ENCODE data around the gene FRMD1. TPM values are rescaled to one million over a fixed set of nuclear protein-coding genes. Genes with fewer than 3 reads are reported as not detected.

Gene FRMD1
- total RNA-seq, 2 experiments from 2014 or later, result not detected

DNA sequence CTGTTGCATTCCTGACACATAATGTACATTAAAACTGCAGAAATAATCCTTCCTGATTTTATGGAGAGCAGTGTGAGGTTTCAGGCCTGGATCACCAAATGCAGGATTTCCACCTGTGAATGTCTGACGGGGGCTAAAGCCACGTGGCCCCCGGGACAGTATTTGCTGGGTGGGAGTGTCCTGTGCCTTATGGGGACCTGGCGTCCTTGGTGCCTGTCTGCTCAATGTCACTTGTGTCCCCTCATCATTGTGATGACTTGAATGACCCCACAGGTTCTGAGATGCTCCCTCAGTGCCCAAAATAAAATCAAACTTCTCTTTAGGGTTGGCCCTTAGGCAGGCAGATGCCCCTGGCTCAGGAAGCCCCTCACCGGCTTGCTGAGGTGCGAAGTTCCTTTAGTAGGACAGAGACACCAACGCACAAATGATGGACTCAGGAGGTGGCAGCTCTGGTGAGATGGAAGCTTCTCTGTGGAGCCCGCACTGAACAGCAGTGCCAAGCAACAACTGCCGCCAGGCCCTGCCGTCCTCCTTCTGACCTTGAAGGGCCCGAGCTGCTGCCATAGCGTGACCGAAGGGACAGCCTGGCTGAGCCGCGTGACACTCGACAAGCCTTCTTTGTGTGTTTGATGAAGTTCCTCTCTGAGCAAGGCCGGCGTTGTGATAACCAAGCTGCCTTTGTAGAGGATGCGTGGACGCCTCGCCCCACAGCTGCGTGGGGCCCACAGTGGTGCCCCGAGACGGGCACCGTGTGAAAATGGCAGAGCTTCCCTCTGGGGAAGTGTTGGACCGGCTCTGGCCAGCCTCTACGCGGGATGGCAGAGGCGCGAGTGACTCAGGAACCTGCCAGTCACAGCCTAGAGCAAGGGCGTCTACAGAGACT, 30.9 kb downstream of the FRMD1 start:
- Mint-ChIP-seq H3K27me3 (no peaks in the 10 kb centered on the region), H3K4me1 (no peaks in the 10 kb centered on the region), H3K4me3 (no peak overlapping the region), H3K27ac (no peak overlapping the region), H3K9me3 (no peaks in the 10 kb centered on the region), H3K36me3 (ENCODE audit: low read depth) (no peaks in the 10 kb centered on the region)
- CTCF ChIA-PET, result no interaction called here
- no peak for DNase-seq
- POLR2A ChIA-PET, result no interaction called here

DNA sequence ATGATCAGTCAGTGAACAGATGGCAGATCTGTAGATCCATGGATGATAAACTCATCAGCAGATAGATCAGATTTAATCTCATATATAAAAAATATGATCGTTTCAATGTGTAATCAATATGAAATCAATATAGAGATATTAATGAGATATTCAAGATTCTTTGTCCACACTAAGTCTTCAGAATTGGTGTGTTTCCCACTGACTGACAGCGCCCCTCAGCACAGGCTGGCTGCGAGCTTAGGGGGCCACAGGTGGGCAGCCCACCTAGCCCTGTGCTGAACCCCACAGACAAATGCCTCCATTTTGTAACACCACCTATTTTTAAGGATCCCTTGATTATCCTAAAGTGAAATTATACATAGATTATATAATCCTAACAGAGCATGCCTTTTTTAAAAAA, 32.3 kb downstream of the FRMD1 start:
- POLR2A ChIA-PET, result no interaction called here
- no peaks in the 10 kb centered on the region for H3K4me1 Mint-ChIP-seq
- no peaks in the 10 kb centered on the region for H3K36me3 Mint-ChIP-seq (ENCODE audit: low read depth)
- CTCF ChIA-PET, result no interaction called here
- H3K27me3 Mint-ChIP-seq, result no peaks in the 10 kb centered on the region
- DNase-seq, result no peak
- H3K4me3 Mint-ChIP-seq, result no peak overlapping the region
- H3K27ac Mint-ChIP-seq, result no peak overlapping the region
- no peaks in the 10 kb centered on the region for H3K9me3 Mint-ChIP-seq

DNA sequence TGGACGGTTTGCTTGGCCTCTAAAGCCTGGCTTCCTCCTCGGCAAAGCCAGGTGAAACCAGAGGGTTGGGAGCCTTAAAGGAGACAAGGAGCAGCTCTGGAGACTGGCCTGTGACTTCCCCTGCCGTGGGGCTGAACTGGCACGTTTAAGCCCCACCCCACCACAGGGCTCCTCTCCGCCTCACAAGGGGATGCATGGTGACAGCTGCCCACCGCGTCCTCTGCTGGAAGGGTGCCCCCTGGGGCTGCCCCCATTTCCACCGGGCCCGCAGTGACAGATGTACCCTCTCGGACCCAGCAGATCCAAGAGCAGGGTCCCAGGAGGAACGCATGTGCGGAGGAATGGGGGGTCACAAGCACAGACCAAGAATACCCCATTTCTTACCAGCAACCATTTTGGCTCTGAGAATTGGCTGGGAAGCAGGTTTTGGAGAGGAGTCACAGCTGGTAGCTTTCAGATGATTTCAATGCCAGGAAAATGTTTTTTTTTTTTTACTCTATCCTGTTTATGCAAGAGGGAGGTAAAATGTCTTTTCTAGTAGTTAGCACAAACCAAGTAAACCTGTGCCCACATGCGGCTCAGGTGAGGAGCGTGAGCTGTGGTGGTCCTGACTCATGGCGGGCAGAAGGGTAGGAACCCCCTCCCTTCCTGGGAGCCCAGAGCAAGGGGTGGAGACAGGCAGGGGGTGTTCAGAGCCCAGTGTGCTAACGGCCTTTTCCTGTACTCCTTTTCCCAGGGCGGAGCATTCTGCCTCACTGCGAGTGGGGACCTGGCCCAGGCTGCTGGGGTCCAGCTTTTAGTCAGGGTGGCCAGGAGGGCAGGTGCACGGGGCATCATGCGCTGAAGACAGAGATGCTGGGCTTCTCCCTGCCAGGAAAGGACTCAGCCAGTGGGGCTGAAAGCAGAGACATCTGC, 33.0 kb downstream of the FRMD1 start:
- POLR2A ChIA-PET, result no interaction called here
- H3K4me3 Mint-ChIP-seq, result no peak overlapping the region
- H3K27ac Mint-ChIP-seq, result no peak overlapping the region

DNA sequence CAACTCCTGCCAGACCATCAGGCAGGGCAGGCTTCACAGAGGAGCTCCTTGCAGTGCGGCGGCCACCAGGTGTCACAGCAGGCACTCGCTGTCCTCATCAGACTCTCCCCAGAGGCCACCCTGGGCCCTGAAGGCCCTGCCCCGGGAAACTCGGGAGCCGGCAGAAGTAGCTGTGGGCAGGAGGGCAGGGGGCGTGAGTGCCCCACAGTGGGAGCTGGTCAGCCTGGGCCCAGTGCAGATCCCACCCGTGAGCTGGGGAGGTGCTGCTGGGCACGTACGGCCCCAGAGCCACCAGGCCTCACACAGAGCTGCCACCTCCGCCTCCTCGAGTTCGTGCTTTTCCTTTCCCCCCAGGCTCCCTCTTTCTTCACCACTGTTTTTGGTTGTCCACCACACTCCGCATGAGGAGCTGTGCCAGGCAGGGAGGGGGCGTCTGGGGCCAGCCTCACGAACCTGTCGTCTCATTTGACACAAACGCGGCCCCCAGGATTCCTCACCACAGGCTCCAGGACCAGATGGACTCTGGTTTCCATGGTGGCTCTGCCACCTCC, 33.8 kb downstream of the FRMD1 start:
- DNase-seq, result no peak
- Mint-ChIP-seq H3K36me3 (ENCODE audit: low read depth) (no peaks in the 10 kb centered on the region), H3K27ac (no peak overlapping the region), H3K4me3 (no peak overlapping the region), H3K4me1 (no peaks in the 10 kb centered on the region), H3K9me3 (peaks cover 3% of the 10 kb centered on the region), H3K27me3 (no peaks in the 10 kb centered on the region)
- ChIA-PET POLR2A (no interaction called here), CTCF (no interaction called here)

More for the DNA sequence above, 33.0 kb downstream of the FRMD1 start:
- no peak for DNase-seq
- CTCF ChIA-PET, result no interaction called here
- Mint-ChIP-seq H3K9me3 (peaks cover 3% of the 10 kb centered on the region), H3K4me1 (no peaks in the 10 kb centered on the region), H3K27me3 (no peaks in the 10 kb centered on the region), H3K36me3 (ENCODE audit: low read depth) (no peaks in the 10 kb centered on the region)

DNA sequence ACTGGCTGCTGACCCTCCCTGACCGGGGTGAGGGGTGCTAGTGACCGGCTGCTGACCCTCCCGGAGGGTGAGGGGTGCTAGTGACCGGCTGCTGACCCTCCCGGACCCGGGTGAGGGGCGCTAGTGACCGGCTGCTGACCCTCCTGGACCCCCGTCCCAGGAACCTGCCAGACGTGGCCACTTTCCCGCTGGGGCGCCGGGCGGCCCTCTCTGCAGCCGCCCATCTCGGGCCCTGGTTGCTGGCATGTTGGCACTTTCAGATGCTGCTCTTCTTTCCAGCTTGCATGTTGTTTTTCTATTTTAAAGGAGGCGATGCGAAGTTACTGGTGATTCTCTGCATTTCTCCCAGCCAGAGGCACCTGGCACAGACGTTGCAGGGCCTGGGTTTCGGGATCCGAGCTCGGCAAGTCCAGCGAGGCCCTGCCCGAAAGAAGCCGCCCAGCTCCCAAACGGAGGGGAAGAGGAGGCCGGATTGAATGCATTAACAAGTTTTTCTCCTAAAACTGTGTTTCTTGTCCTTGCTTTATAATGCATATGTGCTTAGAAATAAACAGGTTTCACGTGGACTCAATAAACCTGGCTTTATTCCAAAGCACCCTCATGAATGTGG, 34.4 kb downstream of the FRMD1 start:
- H3K4me3 Mint-ChIP-seq, result no peak overlapping the region
- CTCF ChIA-PET, result no interaction called here
- DNase-seq, result no peak
- H3K4me1 Mint-ChIP-seq, result no peaks in the 10 kb centered on the region
- no peaks in the 10 kb centered on the region for H3K36me3 Mint-ChIP-seq (ENCODE audit: low read depth)
- peaks cover 7% of the 10 kb centered on the region for H3K9me3 Mint-ChIP-seq
- POLR2A ChIA-PET, result no interaction called here
- H3K27me3 Mint-ChIP-seq, result no peaks in the 10 kb centered on the region
- H3K27ac Mint-ChIP-seq, result no peak overlapping the region

DNA sequence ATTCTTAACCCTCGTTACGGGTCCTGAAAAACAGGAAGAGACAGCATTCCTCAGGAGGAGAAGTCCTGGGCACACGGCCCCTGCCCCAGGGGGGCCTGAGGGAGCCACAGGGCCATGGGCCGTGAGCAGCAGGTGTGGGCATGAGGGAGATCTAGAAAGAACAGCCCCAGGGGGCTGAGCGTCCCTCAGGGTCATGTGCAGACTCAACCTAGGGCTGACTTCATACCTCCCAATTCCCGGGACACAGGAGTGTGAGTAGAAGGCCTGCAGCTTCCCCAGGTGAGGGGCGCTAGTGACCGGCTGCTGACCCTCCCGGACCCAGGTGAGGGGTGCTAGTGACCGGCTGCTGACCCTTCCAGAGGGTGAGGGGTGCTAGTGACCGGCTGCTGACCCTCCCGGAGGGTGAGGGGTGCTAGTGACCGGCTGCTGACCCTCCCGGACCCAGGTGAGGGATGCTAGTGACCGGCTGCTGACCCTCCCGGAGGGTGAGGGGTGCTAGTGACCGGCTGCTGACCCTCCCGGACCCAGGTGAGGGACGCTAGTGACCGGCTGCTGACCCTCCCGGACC, 35.1 kb downstream of the FRMD1 start:
- Mint-ChIP-seq H3K4me1 (no peaks in the 10 kb centered on the region), H3K4me3 (no peak overlapping the region), H3K27ac (no peak overlapping the region), H3K27me3 (no peaks in the 10 kb centered on the region), H3K9me3 (peaks cover 11% of the 10 kb centered on the region), H3K36me3 (ENCODE audit: low read depth) (no peaks in the 10 kb centered on the region)
- ChIA-PET POLR2A (no interaction called here), CTCF (no interaction called here)
- no peak for DNase-seq

DNA sequence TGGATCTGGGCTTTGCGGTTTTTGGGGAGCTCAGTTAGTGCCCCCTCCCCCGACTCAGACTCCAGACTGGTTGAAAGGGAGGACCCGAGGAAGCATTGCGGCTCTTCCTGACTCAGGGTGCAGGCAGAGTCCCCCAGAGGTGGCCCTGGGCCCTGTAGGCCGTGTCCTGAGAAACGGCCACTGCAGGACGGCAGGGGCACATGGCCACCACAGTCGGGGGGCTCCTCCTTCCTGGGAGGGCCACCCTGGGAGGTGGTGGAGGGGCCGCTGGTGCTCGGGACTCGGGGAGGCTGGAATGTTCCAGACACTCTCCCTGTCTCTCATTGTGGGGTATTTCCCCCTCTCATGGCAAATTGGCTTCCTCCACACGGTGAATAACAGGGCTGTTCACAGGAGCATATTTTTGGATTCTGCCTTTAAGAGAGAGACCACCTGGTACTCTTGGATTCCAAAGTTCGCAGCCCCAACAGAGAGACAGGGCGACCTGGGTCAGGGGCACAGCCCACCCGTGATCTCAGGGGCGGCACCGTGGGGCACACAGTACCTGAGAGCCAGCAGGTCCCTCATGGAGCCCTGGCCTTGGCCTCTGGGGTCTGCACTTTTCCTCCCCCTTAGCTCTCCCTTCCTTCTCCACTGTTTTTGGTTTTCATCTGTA, 35.7 kb downstream of the FRMD1 start:
- H3K4me1 Mint-ChIP-seq, result no peaks in the 10 kb centered on the region

DNA sequence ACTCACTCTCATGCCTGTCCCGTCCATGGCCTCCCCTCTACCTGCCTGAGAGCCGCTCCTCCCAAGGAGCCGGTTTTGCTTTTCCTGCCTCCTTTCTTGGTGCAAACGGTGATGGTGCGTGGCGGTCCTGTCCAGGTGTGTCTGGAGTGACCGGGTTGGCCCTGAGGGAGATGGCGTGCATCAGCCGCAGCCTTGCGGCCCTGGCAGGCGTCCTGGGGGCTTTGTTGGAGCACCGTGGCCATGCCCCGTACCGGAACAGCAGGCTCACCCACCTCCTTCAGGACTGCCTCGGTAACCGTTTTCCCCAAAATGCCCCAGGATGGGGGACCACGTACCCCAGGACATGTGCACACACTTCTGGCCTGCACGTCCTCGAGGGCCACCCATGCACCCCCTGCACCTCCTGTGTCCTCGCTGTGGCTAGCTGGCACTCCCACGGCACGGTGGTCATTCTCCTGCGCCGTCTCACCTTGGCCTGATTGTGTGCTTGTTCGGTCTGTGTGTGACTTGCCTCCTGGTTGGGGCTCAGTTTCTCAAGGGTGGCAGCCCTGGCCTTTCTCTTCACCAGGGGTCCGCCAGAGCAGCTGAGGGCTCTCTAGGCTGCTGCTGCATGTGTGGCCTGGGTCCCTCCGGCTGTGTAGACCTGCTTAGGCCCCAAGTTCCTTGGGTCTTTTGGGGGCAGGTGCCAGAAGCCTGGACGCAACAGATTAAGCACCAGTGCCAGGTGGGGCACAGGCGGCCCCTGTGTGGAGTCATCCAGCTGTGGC, 36.4 kb downstream of the FRMD1 start:
- POLR2A ChIA-PET, result no interaction called here
- CTCF ChIA-PET, result no interaction called here
- Mint-ChIP-seq H3K9me3 (peaks cover 11% of the 10 kb centered on the region), H3K4me3 (no peak overlapping the region), H3K36me3 (ENCODE audit: low read depth) (peaks cover 2% of the 10 kb centered on the region), H3K4me1 (no peaks in the 10 kb centered on the region), H3K27me3 (no peaks in the 10 kb centered on the region), H3K27ac (no peak overlapping the region)
- no peak for DNase-seq

More for the DNA sequence above, 35.7 kb downstream of the FRMD1 start:
- H3K4me3 Mint-ChIP-seq, result no peak overlapping the region
- POLR2A ChIA-PET, result no interaction called here
- CTCF ChIA-PET, result no interaction called here
- DNase-seq, result no peak
- H3K27ac Mint-ChIP-seq, result no peak overlapping the region
- H3K36me3 Mint-ChIP-seq (ENCODE audit: low read depth), result peaks cover 2% of the 10 kb centered on the region
- H3K27me3 Mint-ChIP-seq, result no peaks in the 10 kb centered on the region
- peaks cover 11% of the 10 kb centered on the region for H3K9me3 Mint-ChIP-seq

DNA sequence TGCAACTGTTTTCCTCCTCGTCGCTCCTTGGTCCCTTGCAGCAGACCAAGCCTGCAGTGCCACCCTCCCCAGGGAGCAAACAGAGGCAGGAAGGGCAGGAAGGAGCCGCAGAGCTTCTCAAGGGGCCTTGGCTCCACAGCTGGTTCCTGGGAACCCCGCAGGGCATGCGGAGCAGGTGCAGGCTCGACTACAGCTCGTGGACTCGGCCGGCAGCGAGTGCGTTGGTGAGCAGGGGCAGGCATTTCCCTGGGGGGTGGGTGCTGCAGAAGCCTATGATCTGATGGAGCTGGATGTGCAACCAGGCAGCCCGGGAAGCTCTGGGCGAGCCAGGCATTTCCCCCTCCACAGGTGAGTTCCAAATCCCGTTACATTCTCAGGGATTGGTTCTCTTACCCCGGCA, 37.1 kb downstream of the FRMD1 start:
- DNase-seq, result no peak
- H3K27me3 Mint-ChIP-seq, result no peaks in the 10 kb centered on the region
- no peak overlapping the region for H3K4me3 Mint-ChIP-seq
- peaks cover 14% of the 10 kb centered on the region for H3K9me3 Mint-ChIP-seq
- CTCF ChIA-PET, result no interaction called here
- no peak overlapping the region for H3K27ac Mint-ChIP-seq
- peaks cover 2% of the 10 kb centered on the region for H3K36me3 Mint-ChIP-seq (ENCODE audit: low read depth)
- no peaks in the 10 kb centered on the region for H3K4me1 Mint-ChIP-seq
- POLR2A ChIA-PET, result no interaction called here

DNA sequence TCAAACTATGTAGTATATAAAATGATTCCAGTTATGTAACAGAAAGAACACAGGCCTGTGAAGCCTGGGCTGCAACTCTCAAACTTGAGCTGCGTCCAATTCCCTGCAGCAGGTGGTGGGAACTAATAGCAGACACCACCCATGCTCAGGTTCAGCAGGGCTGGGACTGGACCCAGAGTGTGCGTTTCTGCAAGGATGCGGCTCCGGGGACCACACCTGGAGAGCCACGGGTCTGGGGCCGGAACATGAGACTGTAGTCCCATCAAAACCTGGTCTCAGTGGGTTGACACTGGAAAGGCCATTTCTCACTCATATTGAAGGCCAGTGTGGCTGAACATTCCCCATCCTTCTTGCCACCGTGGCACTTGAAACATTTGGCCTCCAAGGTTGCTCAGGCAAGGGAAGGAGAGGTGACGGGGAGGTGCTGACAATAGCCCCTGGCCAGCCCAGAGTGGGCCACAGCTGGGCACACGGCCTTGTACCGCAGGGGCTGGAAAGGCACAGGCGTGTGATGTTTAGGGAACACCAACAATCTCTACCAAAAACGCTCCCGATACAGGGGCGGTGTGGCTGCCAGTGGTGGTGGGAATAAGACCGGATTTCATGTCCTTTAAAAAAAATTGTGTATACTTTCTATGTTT, 38.0 kb downstream of the FRMD1 start:
- Mint-ChIP-seq H3K27me3 (peaks cover 2% of the 10 kb centered on the region), H3K27ac (no peak overlapping the region), H3K9me3 (peaks cover 16% of the 10 kb centered on the region), H3K4me3 (no peak overlapping the region), H3K36me3 (ENCODE audit: low read depth) (peaks cover 2% of the 10 kb centered on the region), H3K4me1 (peaks cover 5% of the 10 kb centered on the region)
- ChIA-PET CTCF (no interaction called here), POLR2A (no interaction called here)
- no peak for DNase-seq

DNA sequence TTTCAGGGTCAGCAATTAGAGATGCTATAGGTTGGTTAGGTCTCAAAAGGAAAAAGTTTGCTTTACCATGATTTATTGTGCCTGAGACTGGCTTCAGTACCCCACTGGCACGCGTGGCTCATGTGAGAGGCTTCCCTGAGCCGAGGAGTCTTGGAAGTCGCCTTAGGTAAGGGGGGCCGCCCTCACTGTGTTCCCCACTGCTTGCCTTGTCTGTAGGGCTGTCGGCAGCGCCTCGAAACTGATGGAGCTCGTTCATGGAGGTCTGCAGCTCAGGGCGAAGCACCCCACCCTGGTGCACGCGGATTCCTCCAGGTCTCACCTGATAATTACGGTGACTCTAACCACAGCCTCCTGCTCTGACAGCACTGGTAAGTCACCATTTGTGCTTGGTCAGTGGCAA, 39.2 kb downstream of the FRMD1 start:
- peaks cover 2% of the 10 kb centered on the region for H3K36me3 Mint-ChIP-seq (ENCODE audit: low read depth)
- ChIA-PET CTCF (no interaction called here), POLR2A (no interaction called here)
- peaks cover 10% of the 10 kb centered on the region for H3K4me1 Mint-ChIP-seq
- no peak for DNase-seq
- H3K9me3 Mint-ChIP-seq, result peaks cover 16% of the 10 kb centered on the region
- H3K27me3 Mint-ChIP-seq, result peaks cover 11% of the 10 kb centered on the region
- H3K4me3 Mint-ChIP-seq, result no peak overlapping the region
- no peak overlapping the region for H3K27ac Mint-ChIP-seq

DNA sequence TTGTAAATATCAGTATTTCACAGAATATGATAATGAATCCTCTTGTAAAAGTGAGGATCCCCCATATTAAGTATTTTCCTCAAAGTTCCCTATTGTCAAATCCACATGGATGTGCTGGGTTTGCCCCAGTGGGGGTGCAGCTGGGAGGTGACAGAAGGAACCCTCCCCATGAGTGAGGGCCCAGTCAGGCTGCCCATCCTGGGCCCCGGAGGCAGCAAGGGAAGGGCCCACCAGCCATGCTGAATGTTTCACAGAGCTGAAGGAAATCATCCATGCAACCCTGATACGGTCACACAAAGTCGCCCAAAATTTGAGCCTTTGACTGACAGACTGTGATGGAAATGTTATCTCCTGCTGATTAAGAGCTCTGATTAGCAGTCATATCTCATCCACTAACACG, 39.7 kb downstream of the FRMD1 start:
- ChIA-PET CTCF (no interaction called here), POLR2A (no interaction called here)
- Mint-ChIP-seq H3K4me3 (no peak overlapping the region), H3K27ac (no peak overlapping the region), H3K4me1 (peaks cover 10% of the 10 kb centered on the region), H3K9me3 (peaks cover 18% of the 10 kb centered on the region), H3K27me3 (peaks cover 15% of the 10 kb centered on the region), H3K36me3 (ENCODE audit: low read depth) (peaks cover 2% of the 10 kb centered on the region)
- no peak for DNase-seq

All from activated CD4-positive, alpha-beta memory T cell treated with anti-CD3 and anti-CD28 coated beads, Interleukin-2, amount 10 ng/mL, durations not matched to agents 7 days and 5 days (primary cell).